NCI-H524 treated with DMSO at 0.1 percent for 48 hours (cell line): Measurements from ENCODE around the gene SHH.
"Not testable (repeated sequence)": the region's sequence is repeated elsewhere in the genome, so short reads cannot be mapped to it uniquely, and the experiment has no call there.

ENCODE experiments used
- DNase-seq: peaks from one replicate; lab custom pipeline; 2025; lab: John Stamatoyannopoulos, UW

SHH gene

DNA sequence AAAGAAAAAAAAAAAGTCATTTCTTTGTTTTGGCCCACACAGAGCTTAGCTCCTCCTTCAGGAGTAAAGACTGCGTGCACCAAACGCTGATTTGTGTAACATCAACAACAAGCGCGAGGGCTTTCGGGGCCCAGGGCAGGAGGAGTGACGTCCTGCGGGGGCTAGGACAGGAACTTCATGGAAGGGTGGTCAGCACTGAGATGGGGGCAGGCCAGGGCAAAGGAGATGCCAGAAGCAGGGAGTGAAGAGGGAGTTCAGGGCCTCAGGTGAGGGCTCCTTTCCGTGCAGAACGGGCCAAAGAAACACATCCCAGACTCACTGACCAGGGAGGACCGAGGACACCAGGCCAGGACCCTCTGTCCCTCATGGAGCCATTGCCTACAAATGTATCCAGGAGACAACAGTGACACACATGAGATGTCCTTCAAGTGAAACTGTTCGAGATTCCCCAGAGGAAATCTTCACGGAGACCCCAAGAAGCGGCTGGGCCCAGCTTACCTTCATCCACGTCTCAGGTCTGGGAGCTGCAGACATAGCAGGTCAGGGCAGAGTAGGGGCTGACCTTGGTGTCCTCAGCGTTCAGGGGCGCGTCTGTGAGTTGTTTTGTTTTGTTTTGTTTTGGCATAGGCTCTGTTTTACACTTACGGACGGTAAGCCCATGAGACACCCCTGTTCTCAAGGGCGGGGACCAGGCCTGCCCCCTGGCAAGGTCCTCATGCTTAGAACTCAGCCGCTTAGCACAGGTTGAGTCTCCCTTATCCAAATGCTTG, 30.4 kb upstream of the SHH start:
- DNase-seq, result no peak

DNA sequence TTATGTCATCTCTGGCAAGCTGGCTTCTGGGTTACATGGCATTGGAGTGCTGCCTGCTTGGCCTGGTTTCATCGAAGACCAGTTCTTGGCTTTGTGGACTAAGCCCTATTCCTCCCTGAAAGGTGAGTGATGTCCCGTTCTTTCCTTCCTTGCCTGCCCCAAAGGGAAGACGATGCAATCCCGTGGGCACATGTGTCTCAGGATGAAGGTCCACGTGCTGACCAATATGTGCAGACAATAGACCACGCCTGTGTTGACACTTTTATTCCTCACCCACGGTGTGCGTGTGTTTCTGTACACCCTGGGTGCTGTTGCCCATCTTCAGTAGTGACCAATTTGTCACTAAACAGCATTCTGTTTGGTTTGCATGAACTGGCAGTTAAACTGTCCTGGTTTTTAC, 28.6 kb upstream of the SHH start:
- no peak for DNase-seq

DNA sequence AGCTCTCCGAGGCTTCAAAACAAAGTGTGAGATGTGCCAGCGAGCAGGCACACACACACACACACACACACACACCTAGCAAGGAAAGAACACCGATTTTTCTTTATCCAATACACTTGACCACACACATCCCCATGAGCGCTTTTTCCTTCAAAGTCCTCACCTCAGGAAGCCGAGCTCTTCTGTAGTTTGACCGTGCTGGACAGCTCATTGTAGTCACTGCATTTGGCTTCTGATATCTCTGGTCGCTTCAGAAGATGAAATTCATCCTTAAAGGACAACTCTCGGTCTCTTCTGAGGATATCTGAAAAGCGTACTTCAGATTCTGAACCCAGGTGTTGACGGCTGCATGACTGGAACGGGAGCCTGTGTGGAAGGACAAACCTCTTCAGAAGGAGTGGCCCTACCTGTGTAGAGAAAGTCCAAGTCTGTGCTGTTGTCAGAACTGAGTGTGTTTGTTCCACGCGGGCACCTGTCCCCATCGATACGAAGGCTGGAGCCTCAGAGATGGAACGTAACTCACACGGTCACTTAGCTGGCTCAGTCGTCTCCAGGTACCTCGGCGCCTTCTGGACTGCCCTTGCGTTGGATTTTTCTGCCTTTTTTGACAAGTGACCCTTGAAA, 28.1 kb upstream of the SHH start:
- no peak for DNase-seq

DNA sequence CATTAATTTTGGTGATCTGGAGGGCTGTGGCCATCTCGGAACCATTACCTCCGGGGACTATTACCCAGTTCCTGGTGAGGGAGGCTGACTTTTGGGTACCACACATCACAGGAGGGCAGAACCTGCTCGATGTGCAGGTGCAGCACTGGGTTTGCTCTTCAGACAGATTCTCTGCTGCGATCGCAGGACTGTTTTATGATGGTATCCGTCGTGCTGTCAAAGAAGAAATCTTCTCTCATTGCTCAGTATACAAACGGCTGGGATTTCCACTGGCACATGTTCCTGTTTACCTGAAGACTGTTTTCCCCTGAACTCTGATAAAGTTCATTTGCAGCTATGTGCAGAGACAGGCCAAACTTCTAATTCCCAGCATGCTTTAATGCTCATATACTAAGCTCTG, 27.2 kb upstream of the SHH start:
- no peak for DNase-seq

DNA sequence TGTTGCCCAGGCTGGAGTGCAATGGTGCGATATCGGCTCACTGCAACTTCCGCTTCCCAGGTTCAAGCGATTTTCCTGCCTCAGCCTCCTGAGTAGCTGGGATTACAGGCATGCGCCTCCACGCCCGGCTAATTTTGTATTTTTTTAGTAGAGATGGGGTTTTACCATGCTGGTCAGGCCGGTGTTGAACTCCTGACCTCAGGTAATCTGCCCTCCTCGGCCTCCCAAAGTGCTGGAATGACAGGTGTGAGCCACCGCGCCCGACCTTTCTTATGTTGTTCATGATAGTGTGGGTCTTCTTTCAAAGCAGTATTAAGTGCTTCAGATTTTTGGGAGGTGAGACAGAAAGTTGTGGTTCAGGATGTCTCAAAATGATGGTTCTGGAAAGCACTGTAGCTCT, 26.0 kb upstream of the SHH start:
- DNase-seq, result not testable (repeated sequence)

DNA sequence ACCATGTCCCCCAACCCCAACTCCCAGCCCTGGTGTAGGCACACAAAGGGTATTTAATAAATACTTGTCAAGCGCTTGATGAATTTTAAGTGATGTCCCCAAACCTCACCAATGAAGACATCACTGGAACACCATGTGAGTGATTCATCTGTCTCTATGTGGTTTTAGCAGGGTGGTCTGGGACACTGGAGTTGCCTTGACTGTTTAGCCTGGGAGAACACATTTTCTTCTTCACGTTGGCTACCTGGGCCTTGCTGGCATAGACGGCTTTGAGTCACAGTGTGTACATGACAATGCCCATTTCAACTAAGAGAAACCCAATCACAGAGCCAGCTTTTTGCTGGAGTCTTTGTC, 24.8 kb upstream of the SHH start:
- no peak for DNase-seq

DNA sequence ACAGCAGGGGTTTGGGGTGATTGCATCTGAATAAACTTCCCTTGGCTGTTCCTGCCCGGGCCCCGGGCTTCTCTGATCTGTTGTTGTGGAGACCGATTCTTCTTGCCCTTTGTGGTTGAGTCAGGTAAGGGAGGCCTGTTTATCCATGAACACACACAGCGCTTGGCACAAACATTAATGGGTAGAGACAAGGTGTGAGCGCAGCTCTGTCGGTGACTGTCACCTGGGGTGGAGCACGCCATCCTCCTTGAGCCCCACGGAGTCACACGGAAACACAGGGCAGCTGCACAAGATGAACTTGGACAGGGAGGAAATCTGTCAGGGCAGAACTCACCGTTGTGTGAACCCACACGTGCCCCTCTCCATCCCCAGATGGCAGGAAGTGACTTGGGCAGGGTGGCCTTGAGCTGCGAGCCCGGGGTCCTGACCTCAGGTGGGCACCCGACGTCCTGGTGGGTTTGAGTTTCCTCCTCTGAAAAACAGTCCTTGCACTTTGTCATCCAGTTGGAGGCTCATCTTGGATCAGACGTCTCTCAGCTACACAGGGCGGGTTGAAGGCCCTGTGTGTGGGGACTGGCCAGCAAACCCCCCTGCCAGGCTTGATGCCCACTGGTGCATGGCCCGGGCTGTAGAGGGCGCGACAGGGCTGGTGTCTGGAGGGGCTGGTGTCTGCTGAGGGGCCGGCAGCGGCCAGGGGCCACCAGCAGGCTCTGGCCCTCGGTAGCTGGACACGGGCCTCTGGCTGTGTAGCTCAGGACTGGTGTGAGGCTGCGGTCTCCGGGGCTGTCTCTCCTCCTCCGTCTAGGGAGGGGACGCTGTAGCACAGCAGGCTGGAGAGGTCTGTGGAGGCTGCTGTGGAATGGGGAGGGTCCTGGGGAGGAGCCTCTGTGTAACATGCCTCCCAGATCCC, 24.2 kb upstream of the SHH start:
- no peak for DNase-seq

DNA sequence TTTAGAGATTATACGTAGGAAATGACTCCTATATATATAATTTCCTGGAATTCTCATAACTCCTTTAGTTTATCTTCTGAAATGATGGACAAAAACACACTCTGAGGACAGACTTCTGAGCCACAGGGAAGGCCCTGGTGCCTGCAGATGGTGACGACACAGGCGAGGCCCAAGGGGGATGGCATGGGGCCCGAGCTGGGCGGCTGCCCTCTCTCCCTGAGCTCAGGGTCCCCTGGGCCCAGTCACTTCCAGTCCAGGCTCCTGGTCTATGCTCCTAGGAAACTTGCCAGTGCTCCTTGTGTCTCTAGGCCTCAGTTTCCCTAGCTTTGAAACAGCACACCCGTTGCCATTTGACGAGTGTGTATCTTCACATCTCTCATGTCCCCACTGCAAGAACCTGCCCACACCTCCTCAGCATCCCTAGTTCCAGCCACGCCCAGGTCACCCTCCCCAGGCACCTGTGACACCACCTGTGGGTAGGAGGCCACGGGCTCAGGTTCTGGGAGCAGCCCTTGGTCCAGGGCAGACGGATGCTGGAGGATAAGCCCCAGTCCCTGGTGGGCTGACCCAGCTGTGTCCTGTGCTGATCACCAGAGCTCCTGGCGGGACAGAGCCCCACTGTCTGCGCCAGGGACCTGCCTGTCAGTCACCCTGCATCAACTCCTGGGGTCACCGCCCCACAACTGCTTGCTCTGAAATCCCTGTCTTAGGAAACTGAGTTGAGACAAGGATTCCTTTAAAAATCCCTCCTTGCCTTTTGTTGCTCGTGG, 23.4 kb upstream of the SHH start:
- DNase-seq, result no peak

DNA sequence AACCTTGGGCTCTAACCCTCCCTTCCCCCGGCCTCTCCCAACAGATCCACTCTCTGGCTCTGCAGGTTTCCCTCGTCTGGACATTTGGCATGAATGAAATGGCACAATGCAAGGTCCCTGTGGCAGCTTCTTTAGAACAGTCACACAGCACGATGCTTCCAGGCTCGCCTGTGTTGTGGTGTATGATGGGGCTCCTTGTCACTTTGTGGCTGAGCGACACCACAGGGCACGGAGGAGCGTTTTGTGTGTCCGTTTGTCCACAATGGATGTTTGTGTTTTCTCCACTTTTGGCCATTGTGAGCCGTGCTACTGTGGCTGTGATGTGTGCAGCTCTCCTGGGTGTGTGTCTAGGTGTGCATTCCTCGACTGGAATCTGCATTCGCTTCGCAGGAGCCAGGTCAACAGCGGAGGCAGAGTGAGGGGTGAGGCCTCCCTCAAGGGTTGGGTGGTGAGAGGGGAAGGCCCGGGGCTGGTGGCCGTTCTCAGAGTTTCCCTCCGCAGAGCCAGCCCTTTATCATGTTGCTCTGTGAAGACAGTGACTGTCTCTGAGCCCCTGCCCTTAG, 22.3 kb upstream of the SHH start:
- no peak for DNase-seq

DNA sequence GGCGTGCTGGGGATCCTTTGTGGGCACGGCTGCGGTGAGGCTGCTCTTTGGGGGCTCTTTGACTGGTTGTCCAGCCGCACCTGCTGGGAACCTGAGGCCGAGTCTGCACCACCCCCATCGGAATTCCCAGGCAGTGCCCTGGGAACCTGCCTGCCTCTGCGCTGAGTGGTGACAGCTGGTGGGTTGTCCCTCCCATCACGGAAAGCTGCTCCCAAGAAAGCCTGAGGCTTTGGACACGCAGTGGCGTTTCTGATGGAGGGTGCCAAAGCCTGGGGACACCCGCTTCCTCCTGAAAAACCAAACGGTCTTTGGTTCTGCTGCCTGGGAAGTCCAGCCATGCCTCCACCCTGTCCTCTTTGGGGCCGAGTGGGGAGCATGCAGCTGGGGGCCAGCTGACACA, 21.4 kb upstream of the SHH start:
- no peak for DNase-seq

DNA sequence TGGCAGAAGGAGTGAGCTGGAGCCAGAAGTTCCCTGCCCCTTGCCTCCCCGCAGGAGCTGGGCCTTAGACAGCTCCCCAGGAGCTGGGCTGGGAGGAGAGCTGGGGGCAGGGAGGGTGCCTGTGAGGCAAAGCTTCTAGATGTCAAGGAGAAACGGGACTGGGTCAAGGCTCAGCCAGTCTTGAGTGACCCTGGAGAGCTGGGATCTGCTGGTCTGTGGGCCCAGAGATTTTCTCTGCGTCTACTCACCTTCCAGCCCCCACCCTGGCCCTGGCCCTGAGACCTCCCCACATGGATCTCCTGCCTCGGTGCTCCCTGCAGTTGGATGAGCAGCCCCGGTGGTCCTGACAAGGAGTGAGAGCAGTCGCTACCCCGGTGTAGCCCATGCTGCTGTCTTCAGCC, 20.3 kb upstream of the SHH start:
- DNase-seq, result no peak

DNA sequence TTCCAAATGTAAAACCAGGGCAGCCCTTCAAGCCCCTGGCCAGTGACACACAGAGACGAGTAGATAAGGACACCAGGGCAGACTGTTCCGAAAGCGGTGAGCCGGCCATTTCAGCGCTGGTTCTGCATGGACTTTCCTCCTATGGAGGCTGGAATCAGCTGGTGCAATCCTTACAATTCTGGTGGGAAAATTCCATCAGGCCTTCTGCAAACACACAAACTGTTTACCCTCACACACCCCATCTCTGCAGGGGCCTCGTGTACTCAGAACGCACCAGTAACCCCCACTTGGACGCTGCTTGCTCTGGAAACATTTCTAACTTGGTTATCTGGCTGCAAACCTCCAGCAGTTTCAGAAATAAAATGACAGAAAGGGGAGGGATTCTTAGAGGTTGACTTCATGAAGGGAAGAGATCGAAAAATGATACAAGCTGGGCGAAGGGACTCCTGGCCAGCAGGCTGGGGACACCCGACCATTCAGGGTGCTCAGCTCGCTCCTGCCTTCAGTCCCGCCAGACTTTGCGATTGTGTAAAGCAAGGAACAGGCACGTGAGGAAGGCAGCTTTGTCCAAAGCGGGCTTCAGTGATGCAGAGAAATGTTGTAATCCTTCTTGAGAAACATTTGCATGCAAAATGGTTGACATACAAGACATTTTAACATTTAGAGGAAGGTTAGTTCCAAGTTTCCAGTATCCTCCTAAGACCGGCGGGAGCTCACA, 19.7 kb upstream of the SHH start:
- DNase-seq, result no peak

DNA sequence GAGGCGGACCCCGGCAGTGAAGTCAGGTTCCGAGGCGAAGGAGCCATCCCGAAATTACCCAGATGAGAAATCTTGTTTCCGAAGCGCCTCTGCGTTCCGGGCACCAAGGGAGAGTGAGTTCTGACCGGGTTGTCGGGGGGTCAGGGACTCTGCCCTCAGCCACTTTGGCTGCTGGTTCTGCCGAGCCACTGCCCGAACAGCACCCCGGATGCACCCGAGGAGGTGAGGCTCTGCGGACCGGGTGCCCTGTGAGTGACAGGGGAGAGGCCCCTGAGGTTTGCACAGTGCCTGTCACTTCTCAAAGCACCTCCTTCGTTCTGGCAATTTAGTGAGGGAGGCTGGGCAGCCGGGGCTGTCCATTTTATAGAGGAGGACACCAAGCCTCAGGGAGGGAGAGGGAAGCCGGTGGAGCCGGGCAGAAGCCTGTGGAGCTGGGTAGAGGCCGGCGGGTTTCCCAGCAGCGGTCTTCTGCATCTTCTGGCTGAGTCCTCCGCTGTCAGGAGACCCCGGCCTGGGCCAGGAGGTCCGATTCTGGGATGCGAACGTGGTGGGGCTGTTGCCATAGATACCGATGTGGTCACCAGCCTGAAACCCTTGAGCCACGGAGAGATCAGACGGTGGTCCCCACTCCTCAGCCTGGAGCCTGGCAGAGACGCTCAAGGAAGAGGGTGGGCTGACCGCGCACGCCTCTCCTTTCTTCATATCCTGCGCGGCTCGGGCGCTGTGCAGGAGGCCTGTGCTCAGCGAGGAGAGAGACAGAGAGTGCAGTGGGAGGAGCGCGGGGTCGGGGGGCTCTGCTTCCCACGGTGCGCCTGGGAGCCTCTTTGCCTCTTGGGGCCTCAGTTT, 18.9 kb upstream of the SHH start:
- no peak for DNase-seq

DNA sequence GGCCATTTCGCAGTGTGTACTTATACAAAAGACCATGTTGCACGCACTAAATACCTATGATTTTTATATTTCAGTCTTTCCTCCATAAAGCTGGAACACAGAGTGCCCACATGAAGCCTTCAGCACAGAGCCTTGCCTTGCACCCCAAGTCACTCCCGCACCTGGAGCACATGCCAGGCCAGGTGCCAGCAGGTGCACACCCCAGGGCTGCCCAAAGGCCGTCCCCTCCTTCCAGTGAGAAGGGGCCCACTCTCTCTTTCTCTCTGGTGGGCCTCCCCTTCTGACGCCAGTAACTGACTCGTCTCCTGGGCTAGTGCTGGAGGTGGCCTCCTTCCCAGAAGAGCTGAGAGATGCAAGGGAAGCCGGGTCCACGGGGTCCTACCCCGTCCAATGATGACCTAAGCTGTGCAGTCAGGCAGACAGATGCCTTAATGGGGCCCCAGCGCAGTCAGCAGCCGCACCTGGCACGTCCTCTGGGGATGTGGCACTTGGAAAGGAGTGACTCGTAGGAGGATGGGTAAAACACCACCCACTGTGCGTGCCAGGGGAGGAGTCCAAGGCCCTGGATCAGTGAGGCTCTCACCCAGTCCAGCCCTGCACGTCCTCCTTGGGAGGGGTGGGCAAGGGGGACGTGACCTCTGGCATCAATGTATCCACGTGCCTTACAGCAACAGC, 17.7 kb upstream of the SHH start:
- no peak for DNase-seq

DNA sequence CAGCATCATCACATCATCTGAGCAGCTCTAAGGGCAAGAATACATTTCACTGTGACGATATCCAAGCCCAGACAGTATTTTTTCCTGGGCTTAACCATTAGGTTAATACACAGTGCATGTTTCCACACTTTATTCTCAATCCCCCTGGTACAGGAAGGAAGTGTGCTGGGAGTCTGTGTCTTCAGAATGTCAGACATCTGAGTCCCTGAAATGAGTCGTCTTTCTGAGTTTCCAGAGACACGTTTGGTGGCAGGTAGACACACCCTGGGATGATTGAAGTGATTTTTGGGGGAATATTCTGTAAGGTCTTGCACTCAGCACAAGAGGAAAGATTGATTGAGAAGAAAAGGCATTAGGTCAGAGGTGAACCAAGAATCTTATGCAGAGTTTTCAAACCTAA, 13.1 kb upstream of the SHH start:
- DNase-seq, result no peak

DNA sequence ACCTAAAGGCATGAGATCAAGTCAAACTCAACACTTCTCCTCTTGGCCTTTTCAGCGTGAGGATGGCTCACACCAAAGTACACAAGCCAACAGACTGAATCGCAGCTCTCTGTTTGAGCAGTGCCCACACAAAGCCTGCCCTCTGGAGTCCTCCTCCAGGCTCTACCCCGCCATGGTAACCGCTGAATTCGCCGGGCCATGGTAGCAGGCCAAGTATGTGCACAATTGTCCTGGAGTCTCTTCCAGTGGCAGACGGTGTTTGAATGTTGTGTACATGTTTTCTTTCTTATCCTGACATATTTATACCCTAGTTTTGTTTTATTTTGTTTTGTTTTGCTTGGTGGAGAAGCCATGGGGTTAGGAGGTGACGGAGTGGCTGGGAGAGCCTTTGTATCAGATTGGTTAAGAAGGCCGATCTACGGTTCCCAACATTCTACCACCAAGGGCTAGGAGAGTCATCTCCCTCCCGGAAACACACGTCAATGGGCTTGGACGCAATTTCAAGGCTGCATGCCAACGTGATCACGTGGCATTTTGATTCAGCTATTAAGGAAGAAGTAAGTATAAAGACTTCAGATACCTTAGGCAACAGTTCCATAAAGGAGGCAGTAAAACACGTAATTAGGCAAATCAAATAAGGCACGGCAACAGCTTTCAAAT, 12.1 kb upstream of the SHH start:
- DNase-seq, result no peak

DNA sequence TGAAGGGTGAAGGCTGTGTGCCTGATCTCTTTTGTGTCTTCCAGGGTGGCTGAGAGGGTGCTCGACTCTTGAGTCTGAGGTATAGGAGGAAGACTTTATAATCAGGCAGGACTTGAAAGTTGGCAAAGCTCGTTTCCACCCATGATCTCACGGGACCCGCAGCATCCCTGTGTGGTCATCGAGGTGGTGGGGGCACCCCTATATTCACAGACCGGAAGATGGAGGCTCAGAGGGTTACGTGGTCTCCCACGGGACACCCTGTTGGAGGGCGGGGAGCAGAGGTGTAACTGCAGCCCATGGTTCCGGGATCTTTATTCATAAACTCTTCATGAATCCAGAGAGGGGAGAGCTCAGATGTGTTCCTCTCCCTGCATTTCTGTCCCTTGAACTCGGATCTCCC, 9.6 kb upstream of the SHH start:
- DNase-seq, result no peak

DNA sequence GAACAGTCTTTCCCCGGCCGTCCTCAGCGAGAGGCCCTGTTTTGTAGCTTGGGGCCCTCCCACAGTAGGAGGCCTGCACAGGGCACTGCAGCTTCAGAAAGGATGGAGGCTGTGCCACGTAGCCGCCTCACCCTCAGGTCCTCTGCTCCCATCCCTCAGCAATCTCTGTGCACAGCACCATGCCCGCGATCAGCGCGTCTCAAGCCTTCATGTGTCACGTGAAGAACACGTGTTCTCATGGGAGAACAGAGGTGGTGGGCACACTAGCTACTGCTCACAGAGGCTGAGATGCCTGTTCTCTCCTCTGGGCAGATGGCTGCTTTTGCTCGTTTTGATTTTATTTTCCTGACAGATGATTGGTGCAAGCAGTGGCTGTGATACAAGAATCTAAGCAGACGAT, 8.5 kb upstream of the SHH start:
- no peak for DNase-seq

DNA sequence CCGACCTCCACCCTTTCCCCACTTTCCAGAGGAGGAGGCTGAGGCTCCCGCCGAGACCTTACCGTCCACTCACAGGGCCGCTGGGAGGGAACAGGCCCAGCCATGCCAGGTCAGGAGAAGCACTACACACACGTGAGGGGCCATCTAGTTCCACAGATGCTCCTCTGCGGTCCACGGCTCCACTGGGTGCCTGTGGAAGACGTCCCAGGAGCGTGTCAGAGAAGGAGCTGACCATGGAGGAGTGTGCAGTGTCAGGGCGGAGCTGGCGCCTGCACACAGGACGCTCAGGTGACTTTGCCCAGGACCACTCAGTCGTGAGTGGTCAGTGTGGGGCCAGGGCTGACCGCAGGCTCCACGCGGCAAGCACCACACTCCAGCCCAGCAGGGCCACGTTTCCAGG, 8.0 kb upstream of the SHH start:
- DNase-seq, result no peak
